Naive B cell (primary cell): ENCODE measurements around the gene SIGMAR1. TPM values are rescaled to one million over a fixed set of nuclear protein-coding genes. Genes with fewer than 3 reads are reported as not detected.

Experiments
- ATAC-seq, 2 donors: fragments of 150-1000 bp; cut with Tn5 transposase; 2 replicates each; pipeline ENCODE4 v1.10.0; 2021; ENCODE audit warnings: low read depth in 2 of 2, mild to moderate bottlenecking in 2 of 2, moderate library complexity in 2 of 2
- DNase-seq: peaks from one replicate; pipeline ENCODE4 v3.0.0; 2022
- H3K27ac Mint-ChIP-seq, 6 donors: one replicate each; pipeline ENCODE4 v1.8.0; 2020 to 2022; ENCODE audit warnings: mild to moderate bottlenecking in 6 of 6, mixed read lengths in 6 of 6, moderate library complexity in 5 of 6, inconsistent platforms in 2 of 6
- H3K27me3 Mint-ChIP-seq, 3 donors: one replicate each; pipeline ENCODE4 v1.8.0; 2021 to 2022; ENCODE audit warnings: mixed read lengths in 3 of 3, mild to moderate bottlenecking in 1 of 3
- H3K36me3 Mint-ChIP-seq, 2 donors: one replicate each; pipeline ENCODE4 v1.8.0; 2020 to 2022; ENCODE audit warnings: mixed read lengths in 2 of 2, inconsistent platforms in 1 of 2, mild to moderate bottlenecking in 1 of 2
- H3K4me1 Mint-ChIP-seq, 3 donors: one replicate each; pipeline ENCODE4 v1.8.0; 2020 to 2022; ENCODE audit warnings: mixed read lengths in 3 of 3, inconsistent platforms in 1 of 3, mild to moderate bottlenecking in 1 of 3, moderate library complexity in 1 of 3
- H3K4me3 Mint-ChIP-seq, 8 donors: one replicate each; pipeline ENCODE4 v1.8.0; 2020 to 2022; ENCODE audit warnings: mild to moderate bottlenecking in 8 of 8, mixed read lengths in 8 of 8, moderate library complexity in 8 of 8, inconsistent platforms in 2 of 8
- H3K9me3 Mint-ChIP-seq, 7 donors: one replicate each; pipeline ENCODE4 v1.8.0; 2020 to 2022; ENCODE audit warnings: mixed read lengths in 7 of 7, mild to moderate bottlenecking in 5 of 7, inconsistent platforms in 2 of 7, moderate library complexity in 1 of 7
- polyA plus RNA-seq, 6 donors: library from polyadenylated mRNA; unstranded; fragments of 300-500 nt; fragmentation: Illumina TruSeq; gene quantifications; one replicate each; pipeline ENCODE4 v1.2.3, GENCODE V29; 2021; ENCODE audit warnings: low read depth in 6 of 6

The SIGMAR1 gene
- polyA plus RNA-seq, 6 donors from 2014 or later, result 40.1 to 75.8 (median 47.0) TPM

- H3K9me3 Mint-ChIP-seq, result peaks cover 6 to 11% (median 9%) of the 10 kb centered on the region in 7 donors
- peaks cover 24 to 26% (median 24%) of the 10 kb centered on the region in 3 donors for H3K4me1 Mint-ChIP-seq
- peak overlapping the region in 4 of 6 donors; percentile 90 to 98 (median 94) for H3K27ac Mint-ChIP-seq
Observed at GRCh38 chr9:34665067-34665380, 27.4 kb upstream of the SIGMAR1 start.

DNA sequence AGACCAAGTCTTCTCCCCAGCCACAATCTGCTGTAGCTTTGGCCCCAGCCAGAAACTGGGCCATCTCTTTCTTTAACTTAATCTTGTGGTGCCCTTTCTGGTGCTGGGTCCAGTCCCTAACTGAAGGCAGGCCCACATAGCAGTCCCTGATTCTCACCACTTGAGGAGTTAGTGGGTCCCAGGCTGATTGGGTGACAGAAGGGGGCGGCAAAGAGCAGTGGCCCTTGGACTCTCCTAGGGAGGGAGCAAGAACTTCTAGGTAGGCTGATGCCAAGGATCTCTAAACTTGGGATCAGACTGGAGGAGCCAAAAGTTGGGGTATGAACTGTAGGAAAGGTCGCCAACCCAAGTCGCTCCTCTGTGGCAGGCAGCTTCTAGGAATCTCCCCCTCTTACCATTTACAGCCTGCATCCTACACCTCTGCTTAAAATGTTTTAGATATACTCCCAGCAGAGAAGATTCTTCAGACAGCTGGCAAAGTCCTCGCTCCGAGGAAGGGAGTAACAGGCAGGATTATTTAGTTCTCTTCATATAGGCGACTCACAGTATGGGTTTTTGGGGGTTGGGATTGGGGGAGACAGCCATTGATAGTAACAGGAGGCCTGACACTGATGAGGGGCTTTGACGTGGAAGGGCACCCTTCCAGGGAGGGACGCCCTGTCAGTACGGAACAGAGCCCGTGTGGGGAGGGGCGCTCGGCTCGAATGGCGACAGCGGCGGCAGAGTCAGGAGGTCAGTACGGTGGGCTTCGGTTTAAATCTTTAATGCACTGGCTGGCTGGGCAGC is 26.9 kb upstream of the SIGMAR1 start:
- H3K4me3 Mint-ChIP-seq, result peak overlapping the region; percentile 75 to 94 (median 92)
- peaks cover 5 to 13% of the 10 kb centered on the region in 2 donors for H3K36me3 Mint-ChIP-seq
- ATAC-seq (peak; percentile 48 to 50), DNase-seq (peak; percentile 68)
- H3K4me1 Mint-ChIP-seq, result peaks cover 24 to 26% (median 24%) of the 10 kb centered on the region in 3 donors
- peak overlapping the region; percentile 7 to 95 (median 90) for H3K27ac Mint-ChIP-seq
- H3K9me3 Mint-ChIP-seq, result peaks cover 5 to 7% (median 5%) of the 10 kb centered on the region in 7 donors
- H3K27me3 Mint-ChIP-seq, result no peaks in the 10 kb centered on the region

More at GRCh38 chr9:34665067-34665380, 27.4 kb upstream of the SIGMAR1 start:
- H3K4me3 Mint-ChIP-seq, result peak overlapping the region; percentile 75 to 96 (median 93)
- DNase-seq (no peak), ATAC-seq (peak; percentile 4 to 6)
- H3K27me3 Mint-ChIP-seq, result no peaks in the 10 kb centered on the region
- H3K36me3 Mint-ChIP-seq, result peaks cover 8 to 16% of the 10 kb centered on the region in 2 donors

DNA sequence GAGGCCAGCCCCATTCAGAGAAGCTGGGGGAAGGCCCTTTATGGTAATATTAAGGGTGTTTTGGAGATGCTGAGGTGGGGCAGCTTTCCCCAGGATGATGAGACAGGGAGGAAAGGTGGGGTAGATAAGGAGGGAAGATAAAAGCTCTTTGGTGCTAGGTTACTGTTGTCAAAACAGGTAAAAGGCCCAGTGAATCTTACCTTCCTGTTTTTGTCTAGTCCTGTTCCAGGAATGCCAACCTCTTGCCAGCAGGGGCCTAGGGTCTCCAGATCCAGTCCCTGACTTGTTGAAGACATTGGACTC is 25.7 kb upstream of the SIGMAR1 start:
- peaks cover 0 to 6% of the 10 kb centered on the region in 2 donors for H3K36me3 Mint-ChIP-seq
- no peaks in the 10 kb centered on the region for H3K27me3 Mint-ChIP-seq
- peak overlapping the region in 3 of 8 donors; percentile 35 to 68 (median 51) for H3K4me3 Mint-ChIP-seq

DNA sequence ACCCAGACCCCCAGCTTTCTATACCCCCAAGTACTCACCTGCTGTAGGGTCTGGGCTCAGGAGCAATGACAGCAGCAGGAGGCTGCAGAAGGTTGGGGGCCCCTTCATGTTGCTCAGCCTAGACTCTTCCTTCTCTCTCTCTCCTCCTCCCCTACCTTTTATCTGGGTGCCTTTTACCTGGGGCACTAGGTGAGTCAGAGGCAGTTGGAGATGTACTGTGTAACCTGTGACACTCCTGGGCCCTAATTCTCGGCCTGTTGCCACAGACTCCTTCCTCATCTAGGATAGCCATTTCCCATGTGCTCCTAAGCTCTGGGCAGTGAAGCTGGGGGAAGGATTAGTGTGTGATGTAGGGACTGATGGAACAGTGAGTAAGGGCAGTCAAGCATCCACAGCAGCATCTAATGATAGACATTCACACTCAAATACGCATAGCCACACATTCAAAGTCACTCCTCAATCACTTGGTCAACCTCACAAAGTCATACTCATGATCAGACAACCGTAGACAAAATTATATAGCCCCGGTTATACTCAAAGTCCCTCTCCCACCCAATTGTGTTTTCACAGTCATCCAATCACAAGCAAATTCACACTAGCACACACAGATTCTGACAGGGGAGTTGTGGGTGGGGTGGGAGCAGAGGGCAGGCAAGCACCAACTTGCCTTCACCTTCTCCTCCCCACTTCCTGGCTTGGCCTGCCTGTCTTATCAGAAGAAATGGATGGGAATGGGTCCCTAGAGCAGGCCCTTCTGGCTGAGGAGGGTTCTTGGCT is 25.1 kb upstream of the SIGMAR1 start, which contains the start of gene CCL27:
Gene CCL27 (minus strand): TSS at position 132 of the 777 bp plus-strand sequence. CDS start 24 bp downstream, at position 108.
- Mint-ChIP-seq H3K27ac (no peak within 1 kb of the TSS), H3K4me3 (peak within 1 kb of the TSS in 4 of 8 donors; percentile 35 to 70 (median 60)), H3K4me1 (peaks cover 23 to 24% (median 24%) of the 10 kb centered on the region in 3 donors), H3K9me3 (peaks cover 0 to 1% (median 0%) of the 10 kb centered on the region in 7 donors), H3K36me3 (peaks cover 0 to 6% of the 10 kb centered on the region in 2 donors), H3K27me3 (no peaks in the 10 kb centered on the region)
- ATAC-seq, result no peak
- DNase-seq, result no peak

More for the DNA sequence above, 25.7 kb upstream of the SIGMAR1 start:
- H3K9me3 Mint-ChIP-seq, result peaks cover 0 to 2% (median 0%) of the 10 kb centered on the region in 7 donors
- ATAC-seq (no peak), DNase-seq (no peak)
- H3K4me1 Mint-ChIP-seq, result peaks cover 24 to 25% (median 24%) of the 10 kb centered on the region in 3 donors
- H3K27ac Mint-ChIP-seq, result no peak overlapping the region

GRCh38 chr9:34659592-34660253 is 22.1 kb upstream of the SIGMAR1 start:
- Mint-ChIP-seq H3K27me3 (no peaks in the 10 kb centered on the region), H3K4me3 (no peak overlapping the region), H3K9me3 (no peaks in the 10 kb centered on the region), H3K27ac (no peak overlapping the region), H3K4me1 (peaks cover 10 to 13% (median 11%) of the 10 kb centered on the region in 3 donors), H3K36me3 (peaks cover 0 to 6% of the 10 kb centered on the region in 2 donors)
- DNase-seq (no peak), ATAC-seq (no peak)

DNA sequence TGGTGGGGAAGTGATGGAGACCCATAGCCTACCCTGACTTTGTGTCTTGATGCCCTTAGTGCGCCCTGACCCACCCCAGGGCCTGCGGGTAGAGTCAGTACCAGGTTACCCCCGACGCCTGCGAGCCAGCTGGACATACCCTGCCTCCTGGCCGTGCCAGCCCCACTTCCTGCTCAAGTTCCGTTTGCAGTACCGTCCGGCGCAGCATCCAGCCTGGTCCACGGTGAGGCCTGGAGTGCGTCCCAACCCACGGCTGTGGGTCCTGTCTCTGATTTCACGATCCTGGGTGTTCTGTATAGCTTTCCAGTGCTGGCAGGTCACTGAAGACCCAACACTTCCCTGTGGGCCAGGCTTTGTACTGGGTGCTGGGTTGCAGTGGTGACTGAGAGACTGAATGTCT is 20.9 kb upstream of the SIGMAR1 start:
- no peak overlapping the region for H3K4me3 Mint-ChIP-seq
- H3K9me3 Mint-ChIP-seq, result no peaks in the 10 kb centered on the region
- H3K4me1 Mint-ChIP-seq, result peaks cover 3 to 4% (median 3%) of the 10 kb centered on the region in 3 donors
- H3K27me3 Mint-ChIP-seq, result no peaks in the 10 kb centered on the region
- H3K36me3 Mint-ChIP-seq, result peaks cover 0 to 6% of the 10 kb centered on the region in 2 donors
- no peak for DNase-seq
- no peak overlapping the region for H3K27ac Mint-ChIP-seq
- no peak for ATAC-seq

DNA sequence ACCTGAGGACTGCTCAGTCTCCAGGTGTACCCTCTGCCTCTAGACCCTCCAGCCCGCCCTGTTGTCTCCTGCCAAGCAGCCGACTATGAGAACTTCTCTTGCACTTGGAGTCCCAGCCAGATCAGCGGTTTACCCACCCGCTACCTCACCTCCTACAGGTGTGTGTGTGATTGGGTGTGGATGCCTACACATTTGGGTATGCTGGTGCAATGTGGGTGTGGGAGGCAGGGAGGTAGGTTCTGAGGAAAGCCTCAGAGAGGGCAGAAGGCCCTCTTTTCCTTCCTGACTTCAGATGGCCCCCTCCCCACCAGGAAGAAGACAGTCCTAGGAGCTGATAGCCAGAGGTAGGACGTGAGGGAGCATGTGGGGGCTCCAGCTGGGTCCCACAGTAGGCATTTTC is 19.4 kb upstream of the SIGMAR1 start:
- H3K27me3 Mint-ChIP-seq, result no peaks in the 10 kb centered on the region

DNA sequence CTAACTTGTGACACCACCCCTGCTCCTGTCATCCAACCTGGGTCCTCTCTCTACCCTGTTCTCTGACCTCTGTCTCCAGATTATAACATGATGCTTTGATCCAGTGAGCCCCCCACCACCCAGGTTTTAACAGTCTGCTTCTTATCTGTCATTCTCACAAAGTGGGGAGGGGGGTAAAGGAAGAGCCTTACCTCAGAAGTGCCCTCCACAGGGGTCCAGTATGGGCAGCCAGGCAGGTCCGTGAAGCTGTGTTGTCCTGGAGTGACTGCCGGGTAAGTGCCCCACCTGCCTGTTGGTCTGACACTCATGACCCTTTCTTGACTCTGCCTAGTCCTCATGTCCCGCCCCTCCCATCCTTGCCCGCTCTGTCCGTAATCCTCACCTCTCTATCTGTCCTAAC is 17.8 kb upstream of the SIGMAR1 start:
- Mint-ChIP-seq H3K4me3 (no peak overlapping the region), H3K4me1 (peaks cover 9 to 11% (median 10%) of the 10 kb centered on the region in 3 donors), H3K27ac (no peak overlapping the region), H3K27me3 (no peaks in the 10 kb centered on the region), H3K9me3 (no peaks in the 10 kb centered on the region), H3K36me3 (peaks cover 0 to 1% of the 10 kb centered on the region in 2 donors)
- no peak for DNase-seq
- ATAC-seq, result no peak

More for the DNA sequence above, 19.4 kb upstream of the SIGMAR1 start:
- Mint-ChIP-seq H3K9me3 (no peaks in the 10 kb centered on the region), H3K4me1 (peaks cover 9 to 15% (median 14%) of the 10 kb centered on the region in 3 donors), H3K4me3 (no peak overlapping the region), H3K27ac (no peak overlapping the region), H3K36me3 (peaks cover 0 to 6% of the 10 kb centered on the region in 2 donors)
- DNase-seq (no peak), ATAC-seq (no peak)

GRCh38 chr9:34654323-34655051 is 16.9 kb upstream of the SIGMAR1 start:
- Mint-ChIP-seq H3K9me3 (no peaks in the 10 kb centered on the region), H3K27ac (peak overlapping the region in 1 of 6 donors; percentile 46), H3K4me1 (peaks cover 10 to 12% (median 11%) of the 10 kb centered on the region in 3 donors), H3K36me3 (peaks cover 0 to 3% of the 10 kb centered on the region in 2 donors), H3K27me3 (no peaks in the 10 kb centered on the region), H3K4me3 (no peak overlapping the region)
- no peak for DNase-seq
- no peak for ATAC-seq

- DNase-seq, result no peak
- Mint-ChIP-seq H3K36me3 (peaks cover 3 to 13% of the 10 kb centered on the region in 2 donors), H3K4me1 (peaks cover 14 to 19% (median 15%) of the 10 kb centered on the region in 3 donors), H3K27me3 (no peaks in the 10 kb centered on the region), H3K4me3 (peak overlapping the region in 1 of 8 donors; percentile 13), H3K9me3 (no peaks in the 10 kb centered on the region), H3K27ac (peak overlapping the region in 4 of 6 donors; percentile 8 to 46 (median 32))
- ATAC-seq, result no peak
Observed at GRCh38 chr9:34653151-34654072, 15.8 kb upstream of the SIGMAR1 start.

GRCh38 chr9:34652602-34653000 is 15.0 kb upstream of the SIGMAR1 start:
- ATAC-seq (no peak), DNase-seq (no peak)
- Mint-ChIP-seq H3K27me3 (no peaks in the 10 kb centered on the region), H3K36me3 (peaks cover 5 to 13% of the 10 kb centered on the region in 2 donors), H3K9me3 (no peaks in the 10 kb centered on the region), H3K27ac (peak overlapping the region in 1 of 6 donors; percentile 8), H3K4me1 (peaks cover 17 to 27% (median 24%) of the 10 kb centered on the region in 3 donors), H3K4me3 (no peak overlapping the region)
